Activated naive CD8-positive, alpha-beta T cell (primary cell): Measurements from ENCODE around the gene AMBP.

Experiments
- H3K27ac Mint-ChIP-seq: one replicate; pipeline ENCODE4 v1.8.0; 2021; ENCODE audit warnings: mixed read lengths
- H3K27me3 Mint-ChIP-seq: one replicate; pipeline ENCODE4 v1.8.0; 2021; ENCODE audit warnings: mixed read lengths
- H3K36me3 Mint-ChIP-seq: one replicate; pipeline ENCODE4 v1.8.0; 2021; ENCODE audit warnings: mixed read lengths
- H3K4me1 Mint-ChIP-seq: one replicate; pipeline ENCODE4 v1.8.0; 2021; ENCODE audit warnings: low read depth, mixed read lengths
- H3K4me3 Mint-ChIP-seq: one replicate; pipeline ENCODE4 v1.8.0; 2021; ENCODE audit warnings: mild to moderate bottlenecking, mixed read lengths
- H3K9me3 Mint-ChIP-seq: one replicate; pipeline ENCODE4 v1.8.0; 2021; ENCODE audit warnings: low read depth, mixed read lengths

Gene AMBP

DNA sequence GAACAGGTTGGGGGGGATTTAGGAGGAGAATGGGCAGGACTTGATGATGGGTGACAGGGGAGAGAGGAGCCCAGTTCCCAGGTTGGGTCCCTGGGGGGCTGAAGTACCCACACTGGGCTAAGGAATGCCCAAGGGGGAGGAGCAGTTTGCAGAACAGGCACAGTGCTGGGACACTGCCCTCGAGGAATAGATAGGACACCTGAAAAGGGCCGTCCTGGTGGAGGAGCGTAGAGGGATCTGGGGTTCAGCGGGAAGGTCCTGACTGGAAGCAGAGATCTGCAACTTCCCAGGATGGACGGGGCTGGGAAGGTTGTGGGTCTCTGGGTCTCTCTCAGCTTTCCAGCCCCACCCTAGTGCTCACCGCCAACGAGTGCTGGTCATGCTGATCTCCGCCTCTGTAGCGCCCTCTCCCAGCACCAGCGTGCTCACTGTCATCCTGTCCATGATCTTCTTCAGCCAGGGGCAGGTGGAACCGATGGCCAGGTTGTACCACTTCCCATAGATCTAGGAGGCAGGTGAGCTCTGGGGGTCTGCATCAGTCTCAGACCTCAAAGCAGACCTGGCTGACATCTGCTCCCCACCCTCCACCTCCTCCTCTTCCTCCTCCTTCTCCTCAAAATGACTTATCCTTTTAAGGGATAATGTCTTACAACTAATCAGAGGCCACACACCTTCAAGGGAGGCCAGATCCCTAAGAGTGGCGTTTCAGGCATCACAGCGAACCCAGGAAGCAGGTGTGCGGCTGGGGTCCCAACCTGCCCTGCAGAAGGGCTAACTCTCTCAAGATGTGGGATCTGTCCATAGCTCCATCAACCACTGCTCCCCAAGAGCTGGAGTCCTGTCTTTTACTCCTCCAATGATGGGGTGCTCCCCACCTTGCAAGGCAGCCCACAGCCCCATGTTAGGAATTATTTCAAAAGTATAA is 1.6 kb downstream of the AMBP start:
- Mint-ChIP-seq H3K27me3 (peaks cover 10% of the 10 kb centered on the region), H3K4me3 (no peak overlapping the region), H3K9me3 (no peaks in the 10 kb centered on the region), H3K27ac (no peak overlapping the region), H3K36me3 (no peaks in the 10 kb centered on the region), H3K4me1 (no peaks in the 10 kb centered on the region)

DNA sequence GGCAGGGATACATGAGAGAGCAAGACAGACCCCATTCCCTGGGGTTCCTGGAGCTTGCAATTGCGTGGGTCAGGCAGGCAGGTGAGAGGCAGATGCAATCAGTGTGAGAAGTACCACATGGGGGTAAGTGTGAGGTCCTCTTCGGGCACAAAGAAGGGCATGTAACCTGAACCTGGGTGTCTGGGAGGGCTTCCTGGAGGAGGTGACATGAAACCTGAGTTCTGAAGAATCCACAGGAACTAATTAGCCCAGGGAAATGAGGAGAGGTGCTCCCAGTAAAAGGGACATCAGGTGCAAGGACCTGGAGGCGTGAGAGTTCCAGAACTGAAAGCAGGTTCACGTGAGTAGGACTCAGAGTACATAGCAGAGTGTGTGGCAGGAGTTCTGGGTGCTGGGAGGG is 2.5 kb downstream of the AMBP start:
- peaks cover 10% of the 10 kb centered on the region for H3K27me3 Mint-ChIP-seq
- no peak overlapping the region for H3K4me3 Mint-ChIP-seq
- H3K36me3 Mint-ChIP-seq: no peaks in the 10 kb centered on the region
- H3K4me1 Mint-ChIP-seq: no peaks in the 10 kb centered on the region
- no peak overlapping the region for H3K27ac Mint-ChIP-seq
- no peaks in the 10 kb centered on the region for H3K9me3 Mint-ChIP-seq

DNA sequence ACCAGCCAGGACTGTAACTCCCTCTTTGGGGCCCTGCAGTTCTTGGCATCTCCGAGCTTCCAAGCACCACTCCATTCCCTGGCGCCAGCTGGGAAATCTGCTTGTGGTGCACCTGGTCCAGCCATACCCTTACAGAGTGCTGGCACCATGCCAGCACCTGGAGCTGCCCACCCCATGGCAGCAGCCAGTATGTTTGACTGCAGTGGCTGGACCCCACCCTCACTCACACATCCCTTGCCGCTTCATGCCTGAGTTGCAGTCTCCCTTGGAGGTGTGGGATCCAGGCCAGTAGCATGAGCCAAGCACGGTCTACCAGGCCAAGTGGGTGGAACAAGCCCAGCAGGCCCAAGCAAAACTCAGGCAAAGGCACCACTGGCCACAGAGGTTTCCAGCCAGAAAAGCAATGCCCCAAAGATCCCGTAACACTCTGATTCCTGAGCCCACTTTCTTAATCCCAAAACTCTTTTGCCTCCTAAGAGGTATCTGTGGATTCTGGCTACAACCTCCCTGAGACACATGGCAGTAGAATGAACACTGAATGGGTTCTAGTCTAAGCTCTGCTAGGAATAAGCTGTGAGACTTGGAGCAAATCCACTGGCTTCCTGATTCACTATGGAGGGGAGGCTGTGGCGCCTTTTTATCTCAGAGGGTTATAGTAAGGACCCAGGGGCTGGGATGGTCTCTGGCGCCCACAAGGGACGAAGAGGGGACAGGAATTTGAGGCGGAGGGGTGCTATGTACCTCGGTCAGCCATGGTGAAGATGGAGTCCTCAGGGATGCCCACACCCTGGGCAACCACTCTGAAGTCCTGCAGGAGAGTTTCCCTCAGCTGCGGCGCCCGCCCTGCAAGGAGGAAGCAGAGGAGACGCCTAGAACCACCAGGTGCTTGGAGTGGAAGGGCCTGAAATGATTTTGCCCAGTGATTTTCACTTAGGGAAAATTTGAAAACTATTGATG is 5.6 kb downstream of the AMBP start:
- H3K4me1 Mint-ChIP-seq: no peaks in the 10 kb centered on the region
- no peak overlapping the region for H3K4me3 Mint-ChIP-seq
- H3K27me3 Mint-ChIP-seq: peaks cover 10% of the 10 kb centered on the region
- no peaks in the 10 kb centered on the region for H3K36me3 Mint-ChIP-seq
- no peak overlapping the region for H3K27ac Mint-ChIP-seq
- H3K9me3 Mint-ChIP-seq: no peaks in the 10 kb centered on the region

DNA sequence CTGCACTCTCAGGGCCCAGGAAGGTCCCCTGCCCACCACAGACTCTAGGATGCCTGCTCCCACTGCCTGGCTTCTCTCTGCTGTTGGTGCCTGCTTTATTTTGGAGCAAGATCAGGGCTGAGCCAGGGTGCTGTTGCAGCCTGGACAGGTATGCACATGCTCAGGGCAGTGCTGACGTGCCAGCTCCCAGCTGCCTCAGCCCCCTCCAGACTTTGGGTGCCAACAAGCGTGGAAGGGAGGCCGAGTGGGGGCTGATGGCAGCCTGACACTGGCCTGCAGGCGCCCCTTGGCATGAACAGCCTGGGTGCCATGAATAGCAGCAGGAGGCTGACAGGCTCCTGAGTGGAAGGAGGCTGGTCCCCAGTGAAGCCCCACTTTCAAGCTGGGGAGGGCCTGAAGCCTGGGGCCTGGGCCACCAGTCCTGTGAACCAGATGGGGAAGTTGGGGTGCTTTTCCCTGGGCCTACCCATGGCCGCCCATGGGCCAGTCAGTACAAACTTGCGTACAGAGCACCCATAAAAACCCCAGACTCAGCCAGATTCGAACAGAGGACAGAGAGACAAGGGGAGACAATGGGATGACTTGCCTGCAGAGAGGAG is 6.8 kb downstream of the AMBP start:
- H3K4me1 Mint-ChIP-seq: no peaks in the 10 kb centered on the region
- no peaks in the 10 kb centered on the region for H3K9me3 Mint-ChIP-seq
- peaks cover 8% of the 10 kb centered on the region for H3K27me3 Mint-ChIP-seq
- no peaks in the 10 kb centered on the region for H3K36me3 Mint-ChIP-seq
- no peak overlapping the region for H3K4me3 Mint-ChIP-seq
- no peak overlapping the region for H3K27ac Mint-ChIP-seq

DNA sequence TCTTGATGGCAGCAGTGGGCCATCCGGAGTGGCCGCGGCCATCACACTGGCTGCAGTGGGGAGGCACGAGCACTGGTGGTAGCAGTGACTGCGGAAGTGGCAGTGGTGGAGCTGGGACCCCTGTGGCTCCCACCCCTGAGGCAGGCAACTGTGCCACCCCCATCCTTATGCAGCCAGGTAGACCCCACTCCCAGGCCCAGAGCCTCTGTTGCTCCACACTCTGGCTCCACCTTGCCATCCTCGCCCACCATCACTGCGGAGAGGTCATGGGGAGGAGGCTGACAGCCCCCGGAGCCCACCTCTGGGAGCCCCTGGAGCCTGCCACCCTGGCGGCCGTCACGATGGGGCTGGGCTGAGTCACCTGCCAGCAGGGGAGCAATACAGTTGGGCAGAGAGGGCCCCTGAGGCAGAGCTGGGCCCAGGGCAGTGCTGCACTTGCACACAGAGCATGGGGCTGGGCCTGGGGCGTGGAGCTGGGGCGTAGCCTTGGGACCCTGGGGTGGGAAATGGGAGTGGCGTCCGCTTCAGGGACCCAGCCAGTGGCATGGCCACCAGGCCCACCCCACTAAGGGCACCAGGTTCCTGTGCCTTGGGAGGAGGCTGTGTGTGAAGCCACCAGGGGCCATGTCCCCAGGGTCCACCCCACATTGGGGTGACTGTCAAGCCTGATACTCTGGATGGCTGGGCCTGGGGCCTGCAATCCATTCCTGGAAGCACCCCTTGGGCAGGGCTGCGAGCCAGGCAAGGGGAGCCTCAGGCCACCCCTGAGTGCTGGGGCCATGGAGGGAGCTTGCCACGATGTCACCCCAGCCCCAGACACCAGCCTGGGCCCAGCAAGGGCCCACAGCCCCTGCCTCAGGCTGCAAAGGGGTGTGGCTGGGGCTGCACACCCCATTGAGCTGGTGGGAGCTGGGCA is 7.7 kb downstream of the AMBP start:
- H3K9me3 Mint-ChIP-seq: no peaks in the 10 kb centered on the region
- H3K4me3 Mint-ChIP-seq: no peak overlapping the region
- no peaks in the 10 kb centered on the region for H3K36me3 Mint-ChIP-seq
- no peak overlapping the region for H3K27ac Mint-ChIP-seq
- H3K4me1 Mint-ChIP-seq: no peaks in the 10 kb centered on the region
- peaks cover 10% of the 10 kb centered on the region for H3K27me3 Mint-ChIP-seq

DNA sequence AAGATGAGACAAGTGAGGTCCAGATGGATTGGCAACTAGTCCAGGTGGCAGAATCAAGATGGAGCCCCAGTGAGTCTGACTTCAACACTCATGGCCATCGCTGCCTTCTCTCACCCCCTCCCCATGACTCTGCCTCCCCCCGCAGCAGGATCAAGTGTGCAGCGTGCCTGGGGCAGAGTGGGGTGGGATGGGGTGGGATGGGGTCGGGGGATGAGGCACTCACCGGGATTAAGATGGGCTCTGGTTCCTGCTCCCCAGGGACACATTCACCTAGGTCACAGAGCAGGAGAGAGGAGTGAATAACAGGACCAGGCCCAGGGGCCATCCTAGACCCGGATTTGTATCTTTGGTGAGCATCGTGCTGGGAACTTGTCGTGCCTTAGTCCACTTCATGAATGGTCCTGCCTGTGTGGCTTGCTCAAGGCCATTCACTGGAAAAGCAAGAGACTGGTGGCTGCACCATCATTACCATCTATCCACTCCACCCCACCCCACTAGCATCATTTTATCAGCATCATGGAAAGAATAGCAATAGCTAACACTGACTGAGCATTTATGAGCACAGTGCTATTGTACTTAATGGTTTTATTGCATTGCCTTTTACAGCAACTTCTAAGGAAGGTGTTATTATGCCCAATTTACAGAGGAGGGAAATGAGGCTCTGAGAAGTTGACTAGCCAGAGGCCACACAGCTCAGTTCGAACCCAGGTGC is 8.5 kb downstream of the AMBP start:
- Mint-ChIP-seq H3K27me3 (peaks cover 4% of the 10 kb centered on the region), H3K4me3 (no peak overlapping the region), H3K27ac (no peak overlapping the region), H3K36me3 (no peaks in the 10 kb centered on the region), H3K4me1 (no peaks in the 10 kb centered on the region), H3K9me3 (no peaks in the 10 kb centered on the region)

DNA sequence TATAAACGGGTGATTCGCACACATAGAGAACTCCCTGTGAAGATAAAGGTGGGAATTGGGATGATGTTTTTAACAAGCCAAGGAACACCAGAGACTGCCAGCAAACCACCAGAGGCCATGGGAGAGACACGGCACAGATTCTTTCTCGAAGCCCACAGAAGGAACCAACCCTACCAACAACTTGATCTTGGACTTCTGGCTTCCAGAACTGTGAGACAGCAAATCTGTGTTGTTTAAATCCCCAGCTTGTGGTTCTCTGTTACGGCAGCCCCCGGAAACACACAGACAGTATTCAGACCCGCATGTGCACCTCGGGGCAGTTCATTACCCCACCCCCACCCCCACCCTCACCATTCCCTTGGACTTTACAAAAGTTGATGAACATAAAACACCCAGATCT is 12.8 kb downstream of the AMBP start:
- no peak overlapping the region for H3K4me3 Mint-ChIP-seq
- H3K36me3 Mint-ChIP-seq: no peaks in the 10 kb centered on the region
- no peaks in the 10 kb centered on the region for H3K9me3 Mint-ChIP-seq
- H3K27ac Mint-ChIP-seq: no peak overlapping the region
- no peaks in the 10 kb centered on the region for H3K4me1 Mint-ChIP-seq
- H3K27me3 Mint-ChIP-seq: peaks cover 6% of the 10 kb centered on the region

DNA sequence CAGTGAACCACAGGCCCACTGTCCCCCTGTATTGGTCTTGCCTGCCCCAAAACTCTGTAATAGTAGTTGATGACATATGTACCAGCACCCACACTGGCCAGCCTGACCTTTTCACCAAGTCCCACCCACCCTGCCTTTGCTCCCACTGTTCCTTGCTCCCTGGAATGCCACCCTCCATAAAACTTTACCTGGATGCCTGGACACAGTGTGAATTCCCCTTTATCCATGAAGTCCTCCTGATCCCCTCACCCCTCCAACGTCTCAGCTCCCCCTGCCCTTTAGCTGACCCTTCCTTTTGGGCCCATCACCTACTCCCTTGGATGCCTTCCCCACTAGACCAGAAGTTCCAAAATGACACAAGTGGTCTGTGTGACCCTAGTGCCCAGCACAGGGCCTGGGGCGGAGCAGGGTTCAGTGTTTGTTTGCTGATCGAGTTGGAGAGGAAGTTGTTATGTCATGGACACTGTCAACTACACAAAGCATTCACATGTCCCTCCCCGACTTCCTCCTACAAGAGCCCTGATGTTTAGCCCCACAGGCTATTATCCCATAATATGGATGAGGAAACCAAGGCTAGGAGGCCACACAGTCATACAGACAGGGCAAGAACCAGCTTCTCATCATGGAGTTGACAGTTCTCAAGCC is 16.1 kb downstream of the AMBP start:
- Mint-ChIP-seq H3K4me3 (no peak overlapping the region), H3K27ac (no peak overlapping the region), H3K9me3 (no peaks in the 10 kb centered on the region), H3K27me3 (peaks cover 6% of the 10 kb centered on the region), H3K36me3 (no peaks in the 10 kb centered on the region), H3K4me1 (no peaks in the 10 kb centered on the region)

DNA sequence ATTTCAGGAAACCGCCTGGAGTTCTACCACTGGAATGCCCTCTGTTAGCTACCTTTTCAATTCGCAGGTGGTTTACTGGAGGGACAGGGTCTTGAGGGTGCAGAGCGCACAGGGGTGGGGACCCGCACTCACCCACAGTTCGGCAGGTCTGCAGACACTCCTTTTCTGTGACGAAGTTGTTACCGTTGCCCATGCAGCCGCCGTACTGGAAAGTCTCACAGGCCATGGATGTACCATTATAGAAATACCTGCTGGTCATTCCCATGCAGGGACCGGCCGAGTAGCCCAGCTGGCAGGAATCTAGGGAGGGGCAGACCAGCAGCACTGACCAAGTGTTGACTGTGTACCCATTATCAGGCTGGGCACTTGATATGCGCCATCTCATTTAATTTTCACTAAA is 16.8 kb downstream of the AMBP start:
- Mint-ChIP-seq H3K36me3 (no peaks in the 10 kb centered on the region), H3K4me3 (no peak overlapping the region), H3K9me3 (no peaks in the 10 kb centered on the region), H3K27ac (no peak overlapping the region), H3K27me3 (peaks cover 6% of the 10 kb centered on the region), H3K4me1 (no peaks in the 10 kb centered on the region)

DNA sequence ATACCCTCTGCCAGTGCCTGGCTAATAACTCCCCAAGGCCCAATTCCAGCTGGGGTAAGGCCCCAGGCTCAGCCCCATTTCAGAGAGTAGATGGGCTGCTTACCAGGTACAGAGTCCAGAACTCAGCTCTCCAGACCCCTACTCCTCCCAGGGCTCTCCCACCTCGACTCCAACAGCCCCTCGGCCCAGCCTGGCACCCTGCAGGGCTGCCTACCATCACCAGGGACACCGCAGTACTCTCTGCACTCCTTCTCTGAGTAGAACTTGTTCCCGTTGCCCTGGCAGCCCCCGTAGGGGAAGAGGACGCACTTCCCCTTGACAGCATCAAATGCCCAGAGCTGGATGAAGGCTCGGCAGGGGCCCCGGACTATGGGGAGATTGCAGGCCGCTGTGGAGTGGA is 17.4 kb downstream of the AMBP start:
- no peak overlapping the region for H3K27ac Mint-ChIP-seq
- H3K4me3 Mint-ChIP-seq: no peak overlapping the region
- H3K36me3 Mint-ChIP-seq: no peaks in the 10 kb centered on the region
- no peaks in the 10 kb centered on the region for H3K9me3 Mint-ChIP-seq
- no peaks in the 10 kb centered on the region for H3K4me1 Mint-ChIP-seq
- H3K27me3 Mint-ChIP-seq: peaks cover 6% of the 10 kb centered on the region

DNA sequence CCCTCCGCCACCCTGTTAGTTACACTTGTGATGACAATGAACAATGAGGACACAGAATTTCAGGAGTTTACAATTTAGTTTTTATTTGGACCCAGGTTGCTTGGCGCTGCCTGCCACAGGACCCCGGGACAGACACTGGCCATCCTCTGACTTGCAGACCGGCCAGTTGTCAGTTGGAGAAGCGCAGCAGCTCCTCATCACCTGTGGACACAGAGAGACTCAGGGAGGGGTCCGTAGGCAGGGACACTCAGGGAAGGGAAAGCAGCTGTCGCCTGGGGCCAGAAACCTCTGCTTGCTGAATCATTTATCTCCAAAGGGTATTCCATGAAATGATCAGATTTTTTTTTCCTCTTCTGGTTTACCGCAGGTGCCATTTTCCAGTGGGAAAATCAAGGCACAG is 18.0 kb downstream of the AMBP start:
- Mint-ChIP-seq H3K4me1 (no peaks in the 10 kb centered on the region), H3K36me3 (no peaks in the 10 kb centered on the region)

DNA sequence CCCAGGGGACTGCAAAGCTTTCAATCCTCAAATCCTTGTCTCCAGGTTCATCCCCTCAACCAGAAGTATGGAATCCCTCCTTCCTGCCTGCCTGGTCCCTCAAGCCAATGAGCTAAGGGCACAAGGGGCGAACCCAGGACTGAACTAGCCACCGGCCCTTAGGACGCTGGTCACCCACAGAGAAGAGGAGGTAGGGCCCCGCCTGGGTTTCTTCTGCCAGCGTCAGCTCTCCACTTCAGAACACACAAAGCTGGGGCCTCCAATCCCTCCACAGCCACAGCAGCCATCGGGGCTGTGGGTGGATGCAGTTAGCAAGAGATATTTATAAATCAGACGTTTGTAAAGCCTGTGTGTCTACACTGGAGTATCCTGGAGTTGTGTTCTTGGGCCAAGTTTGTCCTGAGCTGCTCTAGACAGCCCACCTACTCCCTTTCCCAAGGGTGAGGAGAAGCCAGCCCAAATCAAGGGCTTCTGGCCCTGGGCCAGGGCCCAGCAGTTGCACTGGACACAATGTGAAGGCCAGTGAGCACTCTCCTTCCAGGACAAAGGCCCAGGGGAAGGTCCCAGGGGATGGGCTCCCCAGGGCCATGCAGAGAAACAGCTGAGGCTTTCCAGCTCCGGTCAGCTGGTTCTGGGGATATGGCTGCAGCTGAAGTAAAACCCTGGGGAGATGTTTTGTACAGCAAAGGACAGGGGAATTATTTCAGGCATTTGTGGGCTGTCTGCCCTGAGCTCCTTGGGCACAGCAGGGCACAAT is 18.9 kb downstream of the AMBP start:
- Mint-ChIP-seq H3K9me3 (no peaks in the 10 kb centered on the region), H3K36me3 (no peaks in the 10 kb centered on the region), H3K4me3 (no peak overlapping the region), H3K27me3 (peaks cover 4% of the 10 kb centered on the region), H3K27ac (no peak overlapping the region), H3K4me1 (no peaks in the 10 kb centered on the region)

More for the DNA sequence above, 18.0 kb downstream of the AMBP start:
- Mint-ChIP-seq H3K9me3 (no peaks in the 10 kb centered on the region), H3K27me3 (peaks cover 4% of the 10 kb centered on the region), H3K27ac (no peak overlapping the region), H3K4me3 (no peak overlapping the region)

DNA sequence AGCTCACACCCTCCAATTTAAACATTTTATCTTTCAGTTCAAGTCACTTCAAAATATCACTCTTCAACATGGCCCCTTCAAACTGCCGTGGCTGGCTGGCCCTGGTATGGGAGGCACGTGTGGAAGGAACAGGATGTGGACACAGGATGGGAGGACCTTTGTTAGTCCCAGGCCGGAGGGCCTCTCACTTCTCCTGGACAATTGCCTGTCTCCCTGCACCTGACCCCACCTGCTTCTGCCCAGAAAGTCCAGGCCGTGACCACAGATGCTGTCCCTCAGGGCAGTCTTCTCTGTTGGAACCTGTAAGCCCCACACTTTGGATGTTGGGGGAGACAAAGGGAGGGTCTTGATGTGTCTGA is 19.4 kb downstream of the AMBP start:
- no peaks in the 10 kb centered on the region for H3K9me3 Mint-ChIP-seq
- H3K27me3 Mint-ChIP-seq: peaks cover 4% of the 10 kb centered on the region
- no peak overlapping the region for H3K4me3 Mint-ChIP-seq
- no peak overlapping the region for H3K27ac Mint-ChIP-seq
- H3K4me1 Mint-ChIP-seq: no peaks in the 10 kb centered on the region
- H3K36me3 Mint-ChIP-seq: no peaks in the 10 kb centered on the region
